Right atrium auricular region (tissue), 2 donors: ENCODE results near the gene SAMD9L. TPM values are rescaled to one million over a fixed set of nuclear protein-coding genes. Genes with fewer than 3 reads are reported as not detected.

Experiments
- DNase-seq: peaks from one replicate; pipeline ENCODE4 v3.0.0-alpha.2; 2019; ENCODE audit warnings: low spot score
- H3K27ac ChIP-seq, 2 donors: fragments of 200-600 bp; sonication (generic); 1 replicate in 1 of 2; 2 replicates in 1 of 2; pipeline ENCODE4 v1.5.1; 2016 to 2019
- H3K27me3 ChIP-seq, 2 donors: fragments of 200-600 bp; sonication (generic); one replicate each; pipeline versions ENCODE4 v1.5.1 to v1.6.0; 2017 to 2019
- H3K36me3 ChIP-seq: fragments of 200-600 bp; sonication (generic); one replicate; pipeline ENCODE4 v1.5.1; 2016
- H3K4me1 ChIP-seq, 2 donors: fragments of 200-600 bp; sonication (generic); one replicate each; pipeline versions ENCODE4 v1.5.1 to v1.6.0; 2017 to 2019
- H3K4me3 ChIP-seq, 2 donors: fragments of 200-600 bp; sonication (generic); 1 replicate in 1 of 2; 2 replicates in 1 of 2; pipeline ENCODE4 v1.5.1; 2017 to 2019; ENCODE audit warnings: mild to moderate bottlenecking in 1 of 2, moderate library complexity in 1 of 2
- H3K9me3 ChIP-seq, 2 donors: fragments of 200-600 bp; sonication (generic); one replicate each; pipeline ENCODE4 v1.5.1; 2019
- CTCF ChIP-seq, 2 donors: fragments of 200-600 bp; sonication (generic); IDR thresholded peaks; one replicate each; pipeline ENCODE4 v1.5.1; 2019; ENCODE audit warnings: antibody characterized with exemption in 2 of 2
- total RNA-seq, 2 donors: library from RNA; depleted of rRNA; stranded (reverse); fragments of >200 nt; gene quantifications; one replicate each; pipeline ENCODE4 v1.1.0, GENCODE V29; 2016

The SAMD9L gene
- total RNA-seq, 2 donors from 2014 or later, result 4.1 to 5.7 TPM

- H3K9me3 ChIP-seq, result peaks cover 0 to 23% of the 10 kb centered on the region in 2 donors
- peaks cover 3% of the 10 kb centered on the region for H3K36me3 ChIP-seq
- no peak for TF ChIP-seq CTCF (IDR thresholded peaks at IDR 0.05)
- no peak for DNase-seq
- no peaks in the 10 kb centered on the region for H3K4me1 ChIP-seq
- peak overlapping the region; percentile 58 to 64 for H3K27ac ChIP-seq
- no peaks in the 10 kb centered on the region for H3K27me3 ChIP-seq
- H3K4me3 ChIP-seq, result peak overlapping the region; percentile 41 to 45
These were observed 30.9 kb downstream of the SAMD9L start for GRCh38 chr7:93117327-93117726.

- H3K4me3 ChIP-seq, result no peak overlapping the region
- no peak for DNase-seq
- no peak overlapping the region for H3K27ac ChIP-seq
- H3K27me3 ChIP-seq, result no peaks in the 10 kb centered on the region
- H3K36me3 ChIP-seq, result peaks cover 6% of the 10 kb centered on the region
- no peaks in the 10 kb centered on the region for H3K4me1 ChIP-seq
- no peak for TF ChIP-seq CTCF (IDR thresholded peaks at IDR 0.05)
- peaks cover 0 to 29% of the 10 kb centered on the region in 2 donors for H3K9me3 ChIP-seq
These were observed 32.4 kb downstream of the SAMD9L start for GRCh38 chr7:93115796-93116195.

- Histone ChIP-seq H3K4me3 (no peak overlapping the region), H3K36me3 (peaks cover 58% of the 10 kb centered on the region), H3K9me3 (peaks cover 9 to 87% of the 10 kb centered on the region in 2 donors), H3K27me3 (no peaks in the 10 kb centered on the region), H3K4me1 (no peaks in the 10 kb centered on the region), H3K27ac (no peak overlapping the region)
- no peak for TF ChIP-seq CTCF (IDR thresholded peaks at IDR 0.05)
- no peak for DNase-seq
These were observed 40.2 kb downstream of the SAMD9L start for GRCh38 chr7:93108003-93108402.

- Histone ChIP-seq H3K27me3 (no peaks in the 10 kb centered on the region), H3K36me3 (no peaks in the 10 kb centered on the region), H3K4me3 (no peak overlapping the region), H3K4me1 (no peaks in the 10 kb centered on the region), H3K27ac (no peak overlapping the region), H3K9me3 (peaks cover 2 to 44% of the 10 kb centered on the region in 2 donors)
- no peak for TF ChIP-seq CTCF (IDR thresholded peaks at IDR 0.05)
- no peak for DNase-seq
These were observed 50.8 kb downstream of the SAMD9L start for GRCh38 chr7:93097388-93097787.

GRCh38 chr7:93092757-93093370 is 55.3 kb downstream of the SAMD9L start:
- TF ChIP-seq CTCF (IDR thresholded peaks at IDR 0.05), result no peak
- H3K27ac ChIP-seq, result no peak overlapping the region
- H3K4me1 ChIP-seq, result no peaks in the 10 kb centered on the region
- peaks cover 0 to 6% of the 10 kb centered on the region in 2 donors for H3K9me3 ChIP-seq
- no peaks in the 10 kb centered on the region for H3K36me3 ChIP-seq
- DNase-seq, result no peak
- H3K4me3 ChIP-seq, result no peak overlapping the region
- no peaks in the 10 kb centered on the region for H3K27me3 ChIP-seq

Other genes starting within 250 kb of the SAMD9L start
- 1 to 10 TPM; 2.3 to 3.6 TPM for gene SAMD9, start 30.4 kb downstream of the SAMD9L start, total RNA-seq
- gene HEPACAM2, start 78.1 kb upstream of the SAMD9L start, total RNA-seq, result under 1 TPM in 1 of 2 donors, not detected in 1; 0.22 TPM
- 10 to 100 TPM in 1 of 2 donors, 1 to 10 TPM in 1; 8.8 to 22.7 TPM for gene VPS50, start 84.0 kb upstream of the SAMD9L start, total RNA-seq